Measurements from ENCODE around the gene KATNA1. TPM values are rescaled to one million over a fixed set of nuclear protein-coding genes. Genes with fewer than 3 reads are reported as not detected.
"Not testable (repeated sequence)": the region's sequence is repeated elsewhere in the genome, so short reads cannot be mapped to it uniquely, and the experiment has no call there.

KATNA1 gene
- polyA plus RNA-seq (ENCODE audit: low read depth in 6 of 6), result 10 to 100 TPM in 5 of 6 donors, 1 to 10 TPM in 1; 9.3 to 25.5 (median 23.4) TPM

GRCh38 chr6:149648148-149649145 is at the start of gene KATNA1:
TSS of gene KATNA1 (minus strand) at chr6:149648714. CDS start at chr6:149638547, 10,167 bp downstream.
- Mint-ChIP-seq H3K4me1 (peaks cover 10 to 36% (median 17%) of the 10 kb centered on the region in 3 donors), H3K27ac (peak within 1 kb of the TSS; percentile 83 to 96 (median 88)), H3K9me3 (no peaks in the 10 kb centered on the region), H3K36me3 (no peaks in the 10 kb centered on the region), H3K4me3 (peak within 1 kb of the TSS; percentile 88 to 96 (median 93)), H3K27me3 (no peaks in the 10 kb centered on the region)
- peak; percentile 92 to 93 for ATAC-seq (ENCODE audit: low read depth in 2 of 2)
- DNase-seq, result peak; percentile 82

- no peak overlapping the region for H3K4me3 Mint-ChIP-seq
- no peak for ATAC-seq (ENCODE audit: low read depth in 2 of 2)
- H3K36me3 Mint-ChIP-seq, result peaks cover 0 to 5% of the 10 kb centered on the region in 2 donors
- DNase-seq, result no peak
- H3K27me3 Mint-ChIP-seq, result no peaks in the 10 kb centered on the region
- peaks cover 0 to 15% (median 4%) of the 10 kb centered on the region in 3 donors for H3K4me1 Mint-ChIP-seq
- no peaks in the 10 kb centered on the region for H3K9me3 Mint-ChIP-seq
- H3K27ac Mint-ChIP-seq, result no peak overlapping the region
Observed at GRCh38 chr6:149698175-149698574, 49.7 kb upstream of the KATNA1 start.

GRCh38 chr6:149696901-149697300 is 48.4 kb upstream of the KATNA1 start:
- H3K27me3 Mint-ChIP-seq, result no peaks in the 10 kb centered on the region
- no peak for ATAC-seq (ENCODE audit: low read depth in 2 of 2)
- no peak for DNase-seq
- peaks cover 2 to 13% (median 9%) of the 10 kb centered on the region in 3 donors for H3K4me1 Mint-ChIP-seq
- H3K9me3 Mint-ChIP-seq, result no peaks in the 10 kb centered on the region
- no peak overlapping the region for H3K27ac Mint-ChIP-seq
- no peak overlapping the region for H3K4me3 Mint-ChIP-seq
- peaks cover 8 to 11% of the 10 kb centered on the region in 2 donors for H3K36me3 Mint-ChIP-seq

DNA sequence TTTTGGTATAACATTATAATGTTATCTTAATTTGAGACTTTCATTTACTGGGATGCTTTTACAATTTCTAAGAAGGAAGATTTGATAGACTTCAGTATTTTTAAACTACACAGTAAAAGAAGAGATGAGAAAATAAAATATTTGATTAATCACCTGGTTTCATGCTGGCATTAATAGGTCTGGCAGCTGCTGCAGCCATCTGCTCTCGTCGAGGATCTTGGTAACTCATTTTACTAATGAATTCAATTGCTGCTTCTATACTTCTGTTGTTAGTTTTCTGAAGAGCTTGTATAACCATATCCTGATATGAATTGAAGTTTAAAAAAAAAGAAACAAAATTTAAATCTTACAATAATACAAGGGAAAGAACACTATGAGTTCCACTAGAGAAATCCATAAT is 46.4 kb upstream of the KATNA1 start:
- DNase-seq (no peak), ATAC-seq (ENCODE audit: low read depth in 2 of 2) (no peak)
- H3K36me3 Mint-ChIP-seq, result peaks cover 13% of the 10 kb centered on the region in 2 donors
- H3K4me1 Mint-ChIP-seq, result peaks cover 3 to 13% (median 7%) of the 10 kb centered on the region in 3 donors
- H3K27ac Mint-ChIP-seq, result no peak overlapping the region
- no peak overlapping the region for H3K4me3 Mint-ChIP-seq
- no peaks in the 10 kb centered on the region for H3K9me3 Mint-ChIP-seq
- H3K27me3 Mint-ChIP-seq, result no peaks in the 10 kb centered on the region

GRCh38 chr6:149691201-149691600 is 42.7 kb upstream of the KATNA1 start:
- H3K27ac Mint-ChIP-seq, result peak overlapping the region in 1 of 6 donors; percentile 27
- H3K27me3 Mint-ChIP-seq, result no peaks in the 10 kb centered on the region
- no peak overlapping the region for H3K4me3 Mint-ChIP-seq
- H3K9me3 Mint-ChIP-seq, result no peaks in the 10 kb centered on the region
- DNase-seq, result no peak
- no peak for ATAC-seq (ENCODE audit: low read depth in 2 of 2)
- peaks cover 3 to 16% (median 7%) of the 10 kb centered on the region in 3 donors for H3K4me1 Mint-ChIP-seq
- H3K36me3 Mint-ChIP-seq, result peaks cover 13 to 17% of the 10 kb centered on the region in 2 donors

GRCh38 chr6:149686230-149686629 is 37.7 kb upstream of the KATNA1 start:
- H3K4me1 Mint-ChIP-seq, result peaks cover 4 to 10% (median 10%) of the 10 kb centered on the region in 3 donors
- no peaks in the 10 kb centered on the region for H3K9me3 Mint-ChIP-seq
- peak overlapping the region in 3 of 6 donors; percentile 42 to 87 (median 85) for H3K27ac Mint-ChIP-seq
- DNase-seq, result no peak
- no peaks in the 10 kb centered on the region for H3K27me3 Mint-ChIP-seq
- no peak for ATAC-seq (ENCODE audit: low read depth in 2 of 2)
- no peak overlapping the region for H3K4me3 Mint-ChIP-seq
- peaks cover 0 to 18% of the 10 kb centered on the region in 2 donors for H3K36me3 Mint-ChIP-seq

DNA sequence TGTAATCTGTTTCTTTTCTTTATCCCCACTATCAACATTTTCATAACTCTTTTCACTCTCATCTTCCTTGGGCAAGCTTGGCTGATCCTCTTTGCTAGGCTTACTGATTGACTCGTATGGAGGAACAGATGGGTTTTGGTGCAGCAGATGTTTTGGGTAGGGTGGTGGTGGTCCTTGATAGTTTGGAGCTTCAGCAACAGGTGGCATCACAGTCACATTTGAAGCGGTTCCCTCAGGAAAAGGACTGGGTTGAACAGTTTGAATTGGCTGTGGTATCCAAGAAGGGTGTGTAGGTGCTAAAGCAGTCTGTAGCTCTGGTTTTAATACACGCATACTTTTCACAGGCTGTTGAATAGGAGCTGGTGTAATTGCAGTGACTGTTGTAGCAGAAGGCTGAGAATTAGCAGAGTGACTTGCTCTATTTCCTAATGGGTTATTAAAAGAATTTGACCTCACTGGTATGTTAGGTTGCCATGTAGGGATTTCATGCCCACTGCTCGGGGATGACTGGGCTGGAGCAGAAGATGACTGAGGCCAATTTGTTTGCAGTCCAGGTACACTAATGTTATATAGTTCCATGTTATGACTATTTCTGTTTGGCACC is 34.8 kb upstream of the KATNA1 start:
- no peaks in the 10 kb centered on the region for H3K9me3 Mint-ChIP-seq
- no peak overlapping the region for H3K4me3 Mint-ChIP-seq
- DNase-seq, result no peak
- peak overlapping the region in 1 of 6 donors; percentile 8 for H3K27ac Mint-ChIP-seq
- H3K36me3 Mint-ChIP-seq, result peaks cover 0 to 21% of the 10 kb centered on the region in 2 donors
- no peak for ATAC-seq (ENCODE audit: low read depth in 2 of 2)
- H3K4me1 Mint-ChIP-seq, result peaks cover 4 to 17% (median 9%) of the 10 kb centered on the region in 3 donors
- no peaks in the 10 kb centered on the region for H3K27me3 Mint-ChIP-seq

DNA sequence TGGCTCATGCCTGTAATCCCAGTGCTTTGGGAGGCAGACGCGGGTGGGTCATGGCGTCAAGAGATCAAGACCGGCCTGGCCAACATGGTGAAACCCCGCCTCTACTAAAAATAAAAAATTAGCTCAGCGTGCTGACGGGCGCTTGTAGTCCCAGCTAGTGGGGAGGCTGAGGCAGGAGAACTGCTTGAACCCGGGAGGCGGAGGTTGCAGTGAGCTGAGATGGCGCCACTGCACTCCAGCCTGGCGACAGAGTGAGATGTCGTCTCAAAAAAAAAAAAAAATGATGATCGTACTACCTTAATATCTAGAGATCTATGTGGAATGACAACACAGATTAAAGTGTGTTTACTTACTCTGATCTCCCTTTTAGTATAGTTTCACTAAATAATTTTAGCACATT is 33.3 kb upstream of the KATNA1 start:
- not testable (repeated sequence) for H3K27ac Mint-ChIP-seq; H3K27me3 Mint-ChIP-seq; H3K9me3 Mint-ChIP-seq; ATAC-seq (ENCODE audit: low read depth in 2 of 2); H3K4me3 Mint-ChIP-seq; DNase-seq
- Mint-ChIP-seq H3K4me1 (peaks cover 8 to 17% (median 9%) of the 10 kb centered on the region in 3 donors), H3K36me3 (peaks cover 0 to 23% of the 10 kb centered on the region in 2 donors)

- Mint-ChIP-seq H3K4me1 (peaks cover 7 to 17% (median 8%) of the 10 kb centered on the region in 3 donors), H3K9me3 (no peaks in the 10 kb centered on the region), H3K4me3 (no peak overlapping the region), H3K27me3 (no peaks in the 10 kb centered on the region), H3K27ac (peak overlapping the region in 3 of 6 donors; percentile 2 to 68 (median 41)), H3K36me3 (peaks cover 0 to 18% of the 10 kb centered on the region in 2 donors)
- no peak for DNase-seq
- no peak for ATAC-seq (ENCODE audit: low read depth in 2 of 2)
Observed at GRCh38 chr6:149681209-149681608, 32.7 kb upstream of the KATNA1 start.

GRCh38 chr6:149680503-149680902 is 32.0 kb upstream of the KATNA1 start:
- ATAC-seq (ENCODE audit: low read depth in 2 of 2) (no peak), DNase-seq (no peak)
- peak overlapping the region in 3 of 6 donors; percentile 2 to 57 (median 41) for H3K27ac Mint-ChIP-seq
- H3K27me3 Mint-ChIP-seq, result no peaks in the 10 kb centered on the region
- H3K9me3 Mint-ChIP-seq, result no peaks in the 10 kb centered on the region
- peaks cover 5 to 17% (median 8%) of the 10 kb centered on the region in 3 donors for H3K4me1 Mint-ChIP-seq
- peaks cover 0 to 17% of the 10 kb centered on the region in 2 donors for H3K36me3 Mint-ChIP-seq
- H3K4me3 Mint-ChIP-seq, result no peak overlapping the region

- not testable (repeated sequence) for H3K9me3 Mint-ChIP-seq; H3K4me3 Mint-ChIP-seq; ATAC-seq (ENCODE audit: low read depth in 2 of 2); H3K4me1 Mint-ChIP-seq; DNase-seq; H3K27me3 Mint-ChIP-seq
- Mint-ChIP-seq H3K27ac (peak overlapping the region in 2 of 6 donors; percentile 42 to 61), H3K36me3 (peaks cover 0 to 16% of the 10 kb centered on the region in 2 donors)
Observed at GRCh38 chr6:149672265-149672664, 23.8 kb upstream of the KATNA1 start.

- DNase-seq, result no peak
- Mint-ChIP-seq H3K9me3 (no peaks in the 10 kb centered on the region), H3K27ac (no peak overlapping the region), H3K27me3 (no peaks in the 10 kb centered on the region), H3K4me1 (no peaks in the 10 kb centered on the region), H3K36me3 (peaks cover 8 to 11% of the 10 kb centered on the region in 2 donors), H3K4me3 (no peak overlapping the region)
- ATAC-seq (ENCODE audit: low read depth in 2 of 2), result no peak
Observed at GRCh38 chr6:149660028-149660427, 11.5 kb upstream of the KATNA1 start.

- Mint-ChIP-seq H3K4me1 (no peaks in the 10 kb centered on the region), H3K36me3 (peaks cover 0 to 8% of the 10 kb centered on the region in 2 donors), H3K27ac (peak overlapping the region in 1 of 6 donors; percentile 70), H3K9me3 (no peaks in the 10 kb centered on the region), H3K27me3 (no peaks in the 10 kb centered on the region), H3K4me3 (no peak overlapping the region)
- ATAC-seq (ENCODE audit: low read depth in 2 of 2), result no peak
- DNase-seq, result no peak
Observed at GRCh38 chr6:149657441-149657840, 8.9 kb upstream of the KATNA1 start.

Measured in naive B cell (primary cell).